HG03469 (cell line): ENCODE data around the gene ABCC4.
"Not testable (repeated sequence)": the region's sequence is repeated elsewhere in the genome, so short reads cannot be mapped to it uniquely, and the experiment has no call there.

Source experiments
- ATAC-seq: cut with Tn5 transposase; IDR thresholded peaks from one replicate; pipeline ENCODE4 v1.9.1; 2021; ENCODE audit warnings: mild to moderate bottlenecking, moderate library complexity, moderate number of reproducible peaks; ENCODE audit not compliant: unreplicated experiment

Gene ABCC4

DNA sequence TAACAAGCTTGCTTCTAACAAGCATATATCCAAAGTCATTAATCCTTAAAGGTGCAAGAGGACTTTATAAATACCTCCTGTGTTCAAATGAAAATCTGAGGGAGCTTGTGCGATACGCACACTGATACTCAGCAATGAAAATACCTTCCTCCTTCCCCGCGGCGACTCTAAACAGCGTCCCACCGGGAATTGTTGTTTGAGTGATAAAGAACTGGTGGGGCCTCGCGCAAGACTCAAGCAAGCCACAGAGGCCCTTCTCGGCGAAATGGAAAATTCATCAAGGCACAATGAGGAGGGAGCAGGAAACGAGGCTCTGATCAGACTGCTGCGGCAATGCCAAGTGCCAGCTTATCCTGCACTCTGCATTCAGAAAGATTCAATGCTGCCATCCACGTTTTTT lies 126.7 kb downstream of the ABCC4 start:
- ATAC-seq = no peak

GRCh38 chr13:95168191-95168590 lies 133.1 kb downstream of the ABCC4 start:
- no peak for ATAC-seq

GRCh38 chr13:95167003-95167402 lies 134.2 kb downstream of the ABCC4 start:
- not testable (repeated sequence) for ATAC-seq

DNA sequence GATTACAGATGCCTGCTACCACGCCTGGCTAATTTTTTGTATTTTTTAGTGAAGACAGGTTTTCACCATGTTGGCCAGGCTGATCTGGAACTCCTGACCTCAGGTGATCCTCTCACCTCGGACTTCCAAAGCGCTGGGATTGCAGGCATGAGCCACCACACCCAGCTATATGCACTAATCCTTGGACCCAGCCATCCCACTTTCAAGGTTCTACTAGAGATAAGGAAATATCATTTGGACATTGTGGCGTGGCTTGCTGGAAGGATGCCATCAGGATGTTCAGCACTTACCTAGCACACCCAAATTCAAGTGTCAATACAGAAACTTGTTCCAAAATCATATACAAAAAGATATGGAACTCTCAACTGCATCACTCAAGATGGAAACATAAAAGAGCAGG lies 136.4 kb downstream of the ABCC4 start:
- no peak for ATAC-seq

GRCh38 chr13:95160112-95160906 lies 140.9 kb downstream of the ABCC4 start:
- no peak for ATAC-seq

DNA sequence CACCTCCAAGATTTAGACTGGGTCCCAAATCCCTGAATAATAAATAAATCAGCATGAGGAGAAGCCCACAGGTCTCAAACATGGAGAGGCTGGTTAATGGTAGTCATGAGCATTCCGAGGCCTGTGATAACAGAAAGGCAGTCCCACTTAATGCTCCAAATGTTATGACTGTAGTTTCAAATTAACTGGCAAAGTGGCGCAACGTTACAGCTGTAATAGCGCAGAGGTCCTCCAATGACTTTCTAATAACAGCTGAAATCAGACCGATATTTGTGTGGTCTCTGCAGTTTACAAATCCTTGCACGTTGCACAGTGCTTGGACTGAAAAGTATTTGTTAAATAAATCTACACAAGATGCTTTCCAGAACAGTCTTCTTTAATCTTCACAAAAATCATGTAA lies 141.8 kb downstream of the ABCC4 start:
- ATAC-seq = no peak

- no peak for ATAC-seq
Measured at GRCh38 chr13:95156208-95156607, 145.0 kb downstream of the ABCC4 start.

GRCh38 chr13:95155504-95155903 lies 145.7 kb downstream of the ABCC4 start:
- no peak for ATAC-seq

DNA sequence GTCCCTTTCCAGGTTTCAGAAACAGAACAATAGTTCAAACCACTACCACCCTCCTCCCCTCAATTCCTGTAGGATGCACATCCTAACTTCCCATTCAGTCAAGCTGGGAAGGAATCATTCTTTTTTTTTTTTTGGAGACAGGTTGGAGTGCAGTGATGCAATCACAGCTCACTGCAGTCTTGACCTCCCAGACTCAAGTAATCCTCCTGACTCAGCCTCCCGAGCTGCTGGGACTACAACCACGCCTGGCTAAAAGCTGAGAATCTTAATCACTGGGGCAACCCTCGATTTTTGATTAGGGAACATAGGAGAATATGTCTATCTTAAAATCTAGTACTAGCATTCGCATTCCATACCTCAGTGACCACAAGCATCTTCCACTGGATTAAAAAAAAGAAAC lies 146.2 kb downstream of the ABCC4 start:
- ATAC-seq = no peak

- no peak for ATAC-seq
Measured at GRCh38 chr13:95154413-95154886, 146.8 kb downstream of the ABCC4 start.

GRCh38 chr13:95153647-95154412 lies 147.4 kb downstream of the ABCC4 start:
- no peak for ATAC-seq

GRCh38 chr13:95151942-95152587 lies 149.2 kb downstream of the ABCC4 start:
- no peak for ATAC-seq

DNA sequence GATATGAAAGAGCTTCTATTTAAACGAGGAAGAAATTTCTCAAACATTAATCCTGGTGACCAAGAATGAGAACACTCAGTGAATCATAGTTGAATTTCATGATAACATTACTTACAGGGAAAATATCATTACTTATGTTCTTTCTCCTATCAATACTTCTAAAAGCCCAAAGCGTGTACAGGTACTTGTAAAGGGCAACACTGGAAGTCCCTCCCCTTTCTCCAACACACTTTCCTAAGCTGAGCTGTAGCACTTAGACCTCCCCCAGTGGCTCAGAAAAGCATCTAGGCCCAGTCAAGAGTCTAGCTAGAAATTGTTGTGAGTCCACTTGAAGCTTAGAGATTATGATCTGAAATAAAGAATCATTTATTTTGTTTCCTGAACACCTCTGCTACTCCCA lies 150.7 kb downstream of the ABCC4 start:
- ATAC-seq = no peak

GRCh38 chr13:95146486-95146885 lies 154.8 kb downstream of the ABCC4 start:
- no peak for ATAC-seq

DNA sequence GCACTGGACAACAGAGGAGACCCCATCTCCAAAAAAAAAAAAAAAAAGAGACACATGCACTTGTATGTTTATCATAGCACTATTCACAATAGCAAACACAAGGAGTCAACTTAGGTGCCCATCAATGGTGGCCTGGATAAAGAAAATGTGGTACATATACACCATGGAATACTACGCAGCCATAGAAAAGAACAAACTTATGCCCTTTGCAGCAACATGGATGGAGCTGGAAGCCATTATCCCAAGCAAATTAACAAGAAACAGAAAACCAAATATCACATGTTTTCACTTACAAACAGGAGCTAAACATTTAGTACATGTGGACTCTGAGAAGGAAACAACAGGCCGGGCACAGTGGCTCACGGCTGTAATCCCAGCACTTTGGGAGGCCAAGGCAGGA lies 155.7 kb downstream of the ABCC4 start:
- ATAC-seq = no peak

- ATAC-seq = no peak
Measured at GRCh38 chr13:95140502-95140901, 160.7 kb downstream of the ABCC4 start.

DNA sequence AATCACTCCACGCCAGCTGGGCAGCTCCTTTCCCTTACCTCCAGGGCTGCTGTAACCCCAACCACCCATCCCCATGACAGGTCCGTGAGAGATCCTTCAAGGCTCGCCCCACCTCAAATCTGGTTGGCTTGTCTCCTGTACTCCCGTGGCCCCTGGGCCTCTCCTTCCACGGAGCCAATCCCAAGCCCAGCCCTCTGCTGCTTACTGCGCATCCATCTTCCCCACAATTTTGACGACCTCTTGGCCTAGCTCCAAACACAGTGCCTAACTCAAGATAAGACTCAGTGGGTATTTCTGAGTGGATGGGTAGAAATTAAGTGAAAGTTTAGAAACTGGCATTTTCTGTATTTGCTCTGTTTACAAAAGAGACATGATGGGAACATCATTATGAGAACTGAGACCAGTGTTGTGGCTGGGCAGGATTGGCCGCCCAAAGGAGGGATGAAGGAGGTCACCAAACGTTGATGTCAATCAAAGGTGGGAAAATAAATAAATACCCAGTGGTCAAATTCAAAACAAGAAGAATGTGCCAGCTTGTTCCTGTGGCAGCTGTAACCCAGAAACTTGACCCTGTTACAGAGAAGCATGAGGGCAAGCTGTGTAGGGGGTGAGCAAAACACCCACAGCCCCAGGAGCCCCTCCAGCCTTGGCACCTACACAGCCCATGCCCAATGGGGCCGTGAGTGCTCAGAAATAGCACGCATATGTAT lies 162.2 kb downstream of the ABCC4 start:
- no peak for ATAC-seq

DNA sequence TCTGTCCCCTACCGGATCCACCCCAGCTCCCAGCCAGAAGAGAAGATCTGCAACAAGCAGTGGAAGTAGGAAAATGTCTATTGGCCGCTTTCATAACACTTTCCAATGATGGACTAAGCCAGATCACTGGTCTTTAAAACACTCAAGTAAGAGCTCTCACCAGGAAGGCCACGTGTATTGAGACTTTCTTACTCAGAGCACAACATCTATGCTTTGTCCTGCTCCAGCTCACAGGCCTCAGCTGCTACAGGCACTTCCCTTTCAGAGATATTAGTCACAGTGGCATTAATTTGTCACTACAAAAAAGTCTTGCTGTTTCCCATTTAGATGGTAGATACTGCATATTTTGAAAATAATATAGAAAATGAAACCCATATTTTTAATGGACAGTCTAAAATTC lies 164.2 kb downstream of the ABCC4 start:
- peak; percentile 92 for ATAC-seq

DNA sequence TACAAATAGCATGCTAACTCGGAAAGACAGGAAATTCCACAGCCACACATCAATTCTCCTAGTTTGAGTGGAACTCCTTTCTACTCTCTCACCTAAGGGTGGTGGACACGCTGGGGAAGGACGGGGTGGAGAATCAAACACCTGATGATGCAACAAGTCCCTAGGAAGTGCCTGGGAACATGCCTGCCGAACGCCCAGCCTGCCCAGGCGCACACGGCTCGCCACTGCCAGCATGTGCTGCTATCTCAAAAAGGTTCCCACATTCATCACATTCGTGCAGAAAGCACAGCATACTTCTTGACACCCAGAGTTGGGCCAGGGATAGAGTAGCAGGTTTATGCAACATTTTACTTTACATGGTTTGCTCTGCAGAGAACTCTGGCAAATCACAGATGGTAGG lies 164.6 kb downstream of the ABCC4 start:
- ATAC-seq = no peak

DNA sequence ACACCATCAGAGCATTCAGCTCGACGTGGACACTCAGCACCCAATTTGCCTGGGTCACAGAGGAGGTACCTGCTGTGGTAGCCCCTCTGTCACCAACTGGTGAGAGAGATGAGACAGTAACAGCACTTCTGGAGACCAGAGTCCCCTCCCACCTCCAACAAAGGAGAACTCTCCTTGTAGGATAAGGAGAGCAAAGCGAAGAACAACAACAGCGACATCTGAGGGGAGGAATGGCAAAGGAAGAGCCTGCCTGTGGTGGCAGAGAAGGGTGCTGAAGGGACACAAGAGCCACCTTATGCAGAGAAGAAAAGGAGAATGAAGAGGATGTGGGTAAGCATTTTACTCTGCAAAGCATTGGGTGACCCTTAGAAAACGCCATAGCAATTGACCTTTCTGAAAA lies 167.8 kb downstream of the ABCC4 start:
- no peak for ATAC-seq

DNA sequence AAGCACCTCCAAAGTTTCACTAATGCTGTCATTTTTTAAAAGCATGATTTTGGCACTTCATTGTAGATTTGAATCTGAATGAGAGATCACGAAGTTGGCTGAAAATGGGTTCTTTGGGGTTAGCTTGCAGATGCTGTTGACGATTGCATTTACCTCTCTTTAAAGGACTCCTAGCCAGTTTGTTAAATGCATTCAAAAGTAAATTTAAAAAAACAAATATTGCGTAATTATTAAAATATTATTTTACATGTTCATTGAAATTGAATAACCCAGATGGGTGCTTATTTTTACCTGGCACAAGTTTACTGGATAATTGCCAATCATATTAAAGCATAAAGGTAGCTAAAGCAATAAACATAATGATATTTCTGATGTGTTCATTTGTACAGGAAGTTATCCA lies 172.2 kb downstream of the ABCC4 start:
- ATAC-seq = no peak
